Kidney (tissue), 14 donors: ENCODE data around the gene DCPS. TPM values are rescaled to one million over a fixed set of nuclear protein-coding genes. Genes with fewer than 3 reads are reported as not detected.

ENCODE experiments used
- DNase-seq, 5 donors: peaks; one replicate each; pipeline ENCODE4 v3.0.0-alpha.2; 2013 to 2020
- FAIRE-seq: peaks from 2 replicates; lab custom pipeline; 2012; peaks lifted over from hg19 to GRCh38; lab: Jason Lieb, UNC
- H3K27ac ChIP-seq, 2 donors: one replicate each; pipeline ENCODE4 v1.7.0; 2013; ENCODE audit warnings: low read depth in 2 of 2, low read length in 2 of 2, inconsistent platforms in 1 of 2
- H3K27me3 ChIP-seq: one replicate; pipeline ENCODE4 v1.7.1; 2013; ENCODE audit warnings: low read length, inconsistent platforms; ENCODE audit not compliant: control insufficient read depth, insufficient read depth
- H3K36me3 ChIP-seq, 3 donors: one replicate each; pipeline versions ENCODE4 v1.7.0 to v1.7.1; 2013; ENCODE audit warnings: low read length in 3 of 3, control low read depth in 1 of 3, inconsistent platforms in 1 of 3; ENCODE audit not compliant: insufficient read depth in 3 of 3, control insufficient read depth in 2 of 3
- H3K4me1 ChIP-seq, 3 donors: one replicate each; pipeline versions ENCODE4 v1.7.0 to v1.7.1; 2013; ENCODE audit warnings: low read length in 3 of 3, inconsistent platforms in 1 of 3, low read depth in 1 of 3; ENCODE audit not compliant: control insufficient read depth in 2 of 3, insufficient read depth in 2 of 3
- H3K4me3 ChIP-seq, 3 donors: one replicate each; pipeline versions ENCODE4 v1.7.0 to v1.8.1; 2013; ENCODE audit warnings: low read length in 3 of 3, control low read depth in 1 of 3, inconsistent platforms in 1 of 3
- H3K9ac ChIP-seq, 3 donors: one replicate each; pipeline versions ENCODE4 v1.7.0 to v1.7.1; 2013; ENCODE audit warnings: low read length in 3 of 3, control low read depth in 1 of 3, inconsistent platforms in 1 of 3
- H3K9me3 ChIP-seq, 3 donors: one replicate each; pipeline versions ENCODE4 v1.7.0 to v1.7.1; 2013; ENCODE audit warnings: low read length in 3 of 3, control low read depth in 1 of 3, inconsistent platforms in 1 of 3; ENCODE audit not compliant: control insufficient read depth in 2 of 3, insufficient read depth in 1 of 3
- CTCF ChIP-seq: IDR thresholded peaks from 3 replicates; pipeline ENCODE4 v1.5.1; 2012; ENCODE audit warnings: mild to moderate bottlenecking, moderate library complexity, borderline replicate concordance; ENCODE audit not compliant: insufficient read depth; ENCODE audit errors: extremely low read depth
- intact Hi-C: fragments of 100-400 bp; cut with DNase I; formaldehyde crosslinking; loops from one replicate; pipeline ENCODE4 v1.11.1; 2022
- polyA plus RNA-seq: library from polyadenylated mRNA; stranded (reverse); fragments of 350-450 nt; fragmentation: Illumina TruSeq; extraction: RNeasy Lipid Tissue Mini Kit (QIAGEN cat#74804); gene quantifications from one replicate; pipeline ENCODE4 v1.2.3, GENCODE V29; 2014; ENCODE audit warnings: low read depth, low replicate concordance; ENCODE audit not compliant: insufficient read depth
- total RNA-seq: library from RNA; stranded (reverse); fragmentation: NEBNext Ultra II Directional; extraction: Animal tissue kit (Norgen Biotek cat#: 25700); gene quantifications from one replicate; pipeline ENCODE4 v1.2.1, GENCODE V29; 2021
- donor health status: control.
- donor health status: control.
- donor health status: control.
- donor health status: control.
- donor health status: control.
- donor health status: DM: yes; HTN: yes; CAD: no.
- donor health status: Normal renal cell carcinoma (clear cell type).

The DCPS gene
- total and polyA plus RNA-seq, 2 donors from 2014 or later: 23.9 to 24.2 TPM

GRCh38 chr11:126284829-126285228, 19.0 kb upstream of the DCPS start:
- intact Hi-C loops: no loop called here
- no peaks in the 10 kb centered on the region for H3K27me3 ChIP-seq
- no peak overlapping the region for H3K27ac ChIP-seq
- no peak overlapping the region for H3K9ac ChIP-seq
- H3K4me1 ChIP-seq: peaks cover 5 to 8% (median 6%) of the 10 kb centered on the region in 3 donors
- TF ChIP-seq CTCF: no peak
- H3K36me3 ChIP-seq: no peaks in the 10 kb centered on the region
- no peaks in the 10 kb centered on the region for H3K9me3 ChIP-seq
- FAIRE-seq (no peak), DNase-seq (no peak)
- no peak overlapping the region for H3K4me3 ChIP-seq

GRCh38 chr11:126288237-126288636, 15.6 kb upstream of the DCPS start:
- Histone ChIP-seq H3K4me1 (no peaks in the 10 kb centered on the region), H3K9me3 (no peaks in the 10 kb centered on the region), H3K4me3 (no peak overlapping the region), H3K27me3 (no peaks in the 10 kb centered on the region), H3K36me3 (peaks cover 0 to 13% (median 11%) of the 10 kb centered on the region in 3 donors), H3K27ac (no peak overlapping the region), H3K9ac (no peak overlapping the region)
- DNase-seq: no peak
- FAIRE-seq: no peak
- intact Hi-C loops: no loop called here
- TF ChIP-seq CTCF: no peak

GRCh38 chr11:126290887-126291286, 13.0 kb upstream of the DCPS start:
- Histone ChIP-seq H3K27me3 (no peaks in the 10 kb centered on the region), H3K4me1 (no peaks in the 10 kb centered on the region), H3K27ac (no peak overlapping the region), H3K36me3 (peaks cover 0 to 20% (median 17%) of the 10 kb centered on the region in 3 donors), H3K4me3 (no peak overlapping the region), H3K9ac (no peak overlapping the region), H3K9me3 (no peaks in the 10 kb centered on the region)
- TF ChIP-seq CTCF: no peak
- intact Hi-C loops: no loop called here
- FAIRE-seq (no peak), DNase-seq (no peak)

GRCh38 chr11:126293726-126294125, 10.1 kb upstream of the DCPS start:
- FAIRE-seq (no peak), DNase-seq (no peak)
- Histone ChIP-seq H3K36me3 (peaks cover 0 to 20% (median 17%) of the 10 kb centered on the region in 3 donors), H3K4me1 (no peaks in the 10 kb centered on the region), H3K9me3 (no peaks in the 10 kb centered on the region), H3K27ac (no peak overlapping the region), H3K27me3 (no peaks in the 10 kb centered on the region), H3K9ac (no peak overlapping the region), H3K4me3 (no peak overlapping the region)
- no peak for TF ChIP-seq CTCF
- intact Hi-C loops: no loop called here
